Common myeloid progenitor, CD34-positive (primary cell): ENCODE measurements around the gene MYH9.

Source experiments
- CTCF ChIA-PET: fragments of 350-600 bp; sonication (Branson Sonifier 250); formaldehyde crosslinking; loops from one replicate; lab custom pipeline; 2021; ENCODE audit warnings: antibody characterized with exemption; lab: Charles Lee
- POLR2A ChIA-PET: fragments of 350-600 bp; sonication (Branson Sonifier 250); formaldehyde crosslinking; loops from one replicate; lab custom pipeline; 2021; ENCODE audit warnings: antibody characterized with exemption; lab: Charles Lee
- DNase-seq, 3 donors: peaks; one replicate each; pipeline versions ENCODE4 v3.0.0 to v3.0.0-alpha.2; 2013
- H3K27ac ChIP-seq, 2 experiments: 1 replicate in 1 of 2; 2 replicates in 1 of 2; pipeline ENCODE4 v1.7.0; 2013; ENCODE audit warnings: inconsistent platforms in 2 of 2, low read length in 2 of 2, mild to moderate bottlenecking in 2 of 2, low read depth in 1 of 2, moderate library complexity in 1 of 2; ENCODE audit not compliant: severe bottlenecking in 2 of 2, insufficient read depth in 1 of 2, poor library complexity in 1 of 2
- H3K27me3 ChIP-seq, 5 experiments: replicated peaks in 2 of 5; 1 replicate in 3 of 5; 2 replicates in 2 of 5; pipeline versions ENCODE4 v1.6.1 to v1.7.0; 2013; ENCODE audit warnings: low read length in 4 of 5, mild to moderate bottlenecking in 2 of 5, moderate library complexity in 2 of 5, inconsistent platforms in 1 of 5; ENCODE audit not compliant: insufficient read depth in 5 of 5, control insufficient read depth in 4 of 5
- H3K36me3 ChIP-seq, 4 experiments: 1 replicate in 2 of 4; 2 replicates in 2 of 4; pipeline versions ENCODE4 v1.6.1 to v1.7.0; 2013; ENCODE audit warnings: low read length in 3 of 4, control low read depth in 1 of 4, mild to moderate bottlenecking in 1 of 4; ENCODE audit not compliant: control insufficient read depth in 4 of 4, insufficient read depth in 4 of 4
- H3K4me1 ChIP-seq, 4 experiments: 1 replicate in 3 of 4; 2 replicates in 1 of 4; pipeline versions ENCODE4 v1.6.1 to v1.7.1; 2013; ENCODE audit warnings: low read length in 3 of 4, mild to moderate bottlenecking in 3 of 4, control low read depth in 1 of 4, inconsistent platforms in 1 of 4, moderate library complexity in 1 of 4; ENCODE audit not compliant: control insufficient read depth in 4 of 4, insufficient read depth in 4 of 4; ENCODE audit errors: control extremely low read depth in 1 of 4
- H3K4me3 ChIP-seq, 7 experiments: 1 replicate in 4 of 7; 2 replicates in 3 of 7; pipeline versions ENCODE4 v1.5.1 to v1.7.0; 2013; ENCODE audit warnings: mild to moderate bottlenecking in 7 of 7, low read length in 6 of 7, moderate library complexity in 6 of 7, inconsistent platforms in 2 of 7, low read depth in 2 of 7, control low read depth in 1 of 7; ENCODE audit not compliant: insufficient read depth in 4 of 7, control insufficient read depth in 1 of 7; ENCODE audit errors: extremely low read depth in 1 of 7
- H3K9me3 ChIP-seq, 5 experiments: 1 replicate in 4 of 5; 2 replicates in 1 of 5; pipeline versions ENCODE4 v1.6.1 to v1.7.1; 2013; ENCODE audit warnings: low read length in 4 of 5, mild to moderate bottlenecking in 2 of 5, inconsistent platforms in 1 of 5, low read depth in 1 of 5, moderate library complexity in 1 of 5; ENCODE audit not compliant: control insufficient read depth in 4 of 5, insufficient read depth in 2 of 5; ENCODE audit errors: control extremely low read depth in 1 of 5
- WGBS: methylation state at CpG from one replicate; pipeline ENCODE4 v1.1.5; 2013; ENCODE audit not compliant: insufficient coverage; 5-methylcytosine and 5-hydroxymethylcytosine counted together

Gene MYH9

DNA sequence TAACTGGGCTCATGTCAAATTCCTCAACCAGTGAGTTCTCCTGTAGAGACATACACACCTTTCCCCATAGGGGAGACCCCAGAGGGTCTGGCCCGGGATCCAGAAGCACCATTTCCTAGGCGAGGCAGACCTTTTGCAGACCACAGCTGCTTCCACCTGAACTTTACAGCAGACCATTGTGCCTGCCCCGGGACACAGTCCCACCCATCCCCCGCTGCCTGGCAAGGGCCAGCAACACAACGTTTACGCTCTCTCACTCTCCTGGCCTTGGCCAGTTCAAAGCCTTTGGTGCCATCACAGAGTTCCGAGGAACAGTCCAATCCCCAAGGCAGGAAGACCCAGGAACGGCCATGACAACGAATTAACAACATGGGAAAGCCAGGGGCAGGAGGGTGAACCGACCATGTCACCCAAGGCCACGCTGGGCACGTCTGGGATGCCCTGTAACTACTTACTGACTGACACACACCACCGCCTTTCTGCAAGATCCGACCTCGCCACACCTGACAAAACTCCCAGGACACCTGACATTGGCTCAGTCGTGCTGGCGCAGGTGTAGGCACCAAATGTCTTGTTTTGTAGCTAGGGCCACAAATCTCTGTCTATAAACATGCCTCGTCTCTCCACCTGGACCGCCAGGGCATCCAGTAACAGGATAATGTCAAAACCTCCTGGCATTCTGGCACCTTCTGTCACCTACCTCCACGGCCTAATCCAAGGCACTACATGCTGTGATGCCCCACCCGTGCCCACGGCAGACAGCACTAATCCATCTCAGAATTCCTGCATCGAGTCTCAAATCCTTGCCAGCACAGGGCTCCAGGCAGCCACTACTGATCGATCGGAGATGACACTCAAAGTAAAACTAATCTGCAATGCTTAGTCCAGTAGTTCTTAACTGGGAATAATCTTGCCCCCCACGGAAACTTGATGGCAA, 51.3 kb downstream of the MYH9 start:
- 88% methylated on average over 22 of the region's 26 CpGs for WGBS
- Histone ChIP-seq H3K27me3 (no peaks in the 10 kb centered on the region), H3K4me1 (peaks cover 24 to 69% (median 64%) of the 10 kb centered on the region in 4 experiments), H3K9me3 (no peaks in the 10 kb centered on the region), H3K27ac (peak overlapping the region in 1 of 2 experiments; percentile 89), H3K36me3 (peaks cover 10 to 74% (median 46%) of the 10 kb centered on the region in 4 experiments), H3K4me3 (no peak overlapping the region)
- DNase-seq = no peak
- ChIA-PET CTCF (interaction anchor here (0.7 to 1.7 kb wide), 2 partner anchors 23 to 134 kb away, joined by 3 to 5 read pairs; no protein-coding TSS in a partner anchor), POLR2A (no interaction called here)

GRCh38 chr22:36335621-36336020, 52.1 kb downstream of the MYH9 start:
- Histone ChIP-seq H3K9me3 (no peaks in the 10 kb centered on the region), H3K27ac (peak overlapping the region in 1 of 2 experiments; percentile 89), H3K4me3 (peak overlapping the region in 1 of 7 experiments; percentile 14), H3K27me3 (no peaks in the 10 kb centered on the region), H3K4me1 (peaks cover 24 to 78% (median 73%) of the 10 kb centered on the region in 4 experiments), H3K36me3 (peaks cover 10 to 71% (median 38%) of the 10 kb centered on the region in 4 experiments)
- no peak for DNase-seq
- ChIA-PET POLR2A (interaction anchor here (0.6 kb wide), 1 partner anchor 34 kb away, joined by 3 read pairs; no protein-coding TSS in a partner anchor), CTCF (interaction anchor here (1.0 to 1.9 kb wide), 12 partner anchors 11 to 135 kb away, joined by 3 to 11 read pairs (median 4); no protein-coding TSS in a partner anchor)
- WGBS = 76% methylated on average over 8 of the region's 9 CpGs

DNA sequence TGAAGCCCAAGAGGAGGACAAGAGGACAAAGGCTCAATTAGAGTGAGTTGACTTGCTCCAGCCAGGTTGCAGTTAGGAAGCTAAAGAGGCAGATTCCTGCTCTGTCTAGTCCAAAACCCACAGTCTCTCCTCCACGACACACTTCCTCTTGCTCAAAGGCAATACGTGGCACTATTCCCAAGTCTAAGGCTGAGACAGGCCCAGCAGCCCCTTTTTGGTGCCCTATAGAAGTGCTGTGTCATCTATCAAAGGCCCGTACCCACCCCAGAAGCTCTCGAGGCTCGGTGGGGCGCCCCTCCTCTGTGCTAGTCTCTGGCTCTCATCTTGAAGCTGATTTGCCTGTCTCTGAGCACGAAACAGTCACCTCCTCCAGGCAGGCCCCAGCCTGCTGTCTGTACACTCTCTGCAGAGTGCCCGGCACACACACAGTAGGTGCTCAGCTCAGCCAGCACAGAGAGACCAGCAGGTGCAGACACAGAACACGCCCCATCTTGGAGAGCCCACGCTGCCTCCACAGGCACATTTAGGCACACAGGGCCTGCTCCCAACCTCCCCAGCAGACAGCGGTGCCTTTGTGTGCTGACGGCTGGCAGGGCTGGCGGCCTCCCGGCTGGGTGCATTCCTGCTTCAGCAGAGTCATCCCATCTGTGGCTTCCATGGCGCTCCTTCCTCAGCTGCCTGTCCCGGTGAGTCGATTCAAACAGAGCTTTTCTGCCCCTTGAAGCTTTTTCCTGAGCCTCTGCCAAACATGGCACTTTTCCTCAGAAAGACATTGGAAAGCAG, 52.8 kb downstream of the MYH9 start:
- peaks cover 29 to 84% (median 79%) of the 10 kb centered on the region in 4 experiments for H3K4me1 ChIP-seq
- 34% methylated on average over 17 of the region's 17 CpGs for WGBS
- peaks cover 10 to 73% (median 33%) of the 10 kb centered on the region in 4 experiments for H3K36me3 ChIP-seq
- peak in 2 of 3 donors; percentile 77 to 84 for DNase-seq
- H3K27ac ChIP-seq = peak overlapping the region in 1 of 2 experiments; percentile 89
- ChIA-PET CTCF (interaction anchor here (0.9 to 1.9 kb wide), 16 partner anchors 9 to 135 kb away, joined by 3 to 11 read pairs (median 4); no protein-coding TSS in a partner anchor), POLR2A (interaction anchor here (0.6 to 1.3 kb wide), 5 partner anchors 20 to 135 kb away, joined by 3 to 4 read pairs (median 3); no protein-coding TSS in a partner anchor)
- no peaks in the 10 kb centered on the region for H3K27me3 ChIP-seq
- peak overlapping the region in 1 of 7 experiments; percentile 17 for H3K4me3 ChIP-seq
- no peaks in the 10 kb centered on the region for H3K9me3 ChIP-seq

DNA sequence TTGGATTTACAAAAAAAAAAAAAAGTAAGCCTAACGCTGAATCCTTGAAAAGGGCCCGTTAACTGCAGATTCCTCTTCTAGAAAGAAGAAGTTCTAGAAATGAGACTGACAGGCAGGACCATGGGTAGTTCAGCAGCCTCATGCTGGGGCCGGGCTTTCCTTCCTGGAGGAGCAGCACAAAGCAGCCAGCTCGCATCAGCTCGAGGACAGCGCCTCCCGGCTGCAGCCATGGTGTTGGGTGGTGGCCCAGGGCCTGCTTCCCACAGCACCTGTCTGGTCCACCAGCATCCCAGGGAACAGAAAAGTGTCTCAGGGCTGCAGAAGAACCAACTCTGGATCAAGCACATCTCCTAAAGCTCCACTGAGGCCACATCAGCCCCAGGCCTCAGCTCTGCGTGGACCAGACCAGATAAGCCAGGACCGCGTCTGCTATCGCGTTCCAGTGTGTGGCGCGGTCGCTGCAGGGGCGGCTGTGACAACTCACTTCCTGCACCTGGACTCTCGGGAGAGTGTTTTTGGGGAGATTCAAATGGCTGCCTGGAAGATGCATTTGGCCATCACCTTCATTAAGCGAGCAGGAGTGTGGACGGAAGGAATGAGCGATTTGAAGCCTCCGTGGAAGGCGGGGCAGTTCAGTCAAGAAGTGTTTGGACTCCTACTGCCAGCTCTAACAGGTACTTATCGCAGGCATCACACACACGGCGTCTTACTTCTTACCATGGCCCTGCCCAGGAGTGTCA, 53.5 kb downstream of the MYH9 start:
- H3K4me3 ChIP-seq = peak overlapping the region in 3 of 7 experiments; percentile 22 to 34 (median 25)
- H3K27ac ChIP-seq = peak overlapping the region in 1 of 2 experiments; percentile 89
- 29% methylated on average over 17 of the region's 25 CpGs for WGBS
- peaks cover 8 to 69% (median 26%) of the 10 kb centered on the region in 4 experiments for H3K36me3 ChIP-seq
- peak; percentile 39 to 72 (median 65) for DNase-seq
- ChIA-PET POLR2A (interaction anchor here (0.6 to 1.3 kb wide), 6 partner anchors 10 to 136 kb away, joined by 3 to 4 read pairs (median 3); no protein-coding TSS in a partner anchor), CTCF (interaction anchor here (0.9 to 1.9 kb wide), 13 partner anchors 10 to 136 kb away, joined by 3 to 11 read pairs (median 4); no protein-coding TSS in a partner anchor)
- H3K27me3 ChIP-seq = no peaks in the 10 kb centered on the region
- peaks cover 34 to 92% (median 87%) of the 10 kb centered on the region in 4 experiments for H3K4me1 ChIP-seq
- H3K9me3 ChIP-seq = no peaks in the 10 kb centered on the region

GRCh38 chr22:36333644-36334043, 54.1 kb downstream of the MYH9 start:
- POLR2A ChIA-PET = interaction anchor here (1.2 to 1.3 kb wide), 3 partner anchors 11 to 137 kb away, joined by 3 to 4 read pairs (median 3); no protein-coding TSS in a partner anchor
- Histone ChIP-seq H3K36me3 (peaks cover 5 to 66% (median 21%) of the 10 kb centered on the region in 4 experiments), H3K27me3 (no peaks in the 10 kb centered on the region), H3K4me3 (peak overlapping the region in 2 of 7 experiments; percentile 34 to 58), H3K27ac (peak overlapping the region in 1 of 2 experiments; percentile 89), H3K4me1 (peaks cover 34 to 98% (median 93%) of the 10 kb centered on the region in 4 experiments), H3K9me3 (no peaks in the 10 kb centered on the region)
- 63% methylated on average over 1 of the region's 5 CpGs for WGBS
- DNase-seq = no peak
- CTCF ChIA-PET = interaction anchor here (0.9 to 1.9 kb wide), 7 partner anchors 10 to 136 kb away, joined by 3 to 11 read pairs (median 4); no protein-coding TSS in a partner anchor
